Breast epithelium (tissue), 4 donors: ENCODE results near the gene SLC37A1. TPM values are rescaled to one million over a fixed set of nuclear protein-coding genes. Genes with fewer than 3 reads are reported as not detected.

ENCODE experiments used
- DNase-seq, 2 donors: peaks; one replicate each; pipeline ENCODE4 v3.0.0-alpha.2; 2019; ENCODE audit warnings: low spot score in 2 of 2
- H3K27ac ChIP-seq, 2 donors: fragments of 200-600 bp; sonication (generic) in 1 of 2; one replicate each; pipeline ENCODE4 v1.5.1; 2016 to 2019; ENCODE audit warnings: mild to moderate bottlenecking in 1 of 2
- H3K27me3 ChIP-seq, 2 donors: fragments of 200-600 bp; sonication (generic) in 1 of 2; one replicate each; pipeline versions ENCODE4 v1.5.1 to v1.6.0; 2017 to 2019; ENCODE audit warnings: control low read depth in 1 of 2, mild to moderate bottlenecking in 1 of 2
- H3K36me3 ChIP-seq: fragments of 200-600 bp; one replicate; pipeline ENCODE4 v1.5.1; 2019
- H3K4me1 ChIP-seq, 2 donors: fragments of 200-600 bp; sonication (generic); one replicate each; pipeline ENCODE4 v1.5.1; 2016 to 2019; ENCODE audit warnings: control low read depth in 1 of 2
- H3K4me3 ChIP-seq, 3 donors: fragments of 200-600 bp; sonication (generic); 1 replicate in 2 of 3; 2 replicates in 1 of 3; pipeline ENCODE4 v1.5.1; 2016 to 2019; ENCODE audit warnings: mild to moderate bottlenecking in 3 of 3, moderate library complexity in 2 of 3
- H3K9me3 ChIP-seq, 2 donors: fragments of 200-600 bp; sonication (generic) in 1 of 2; one replicate each; pipeline ENCODE4 v1.5.1; 2016 to 2019; ENCODE audit warnings: control low read depth in 1 of 2
- POLR2A ChIP-seq: fragments of 450-650 bp; IDR thresholded peaks from one replicate; pipeline ENCODE4 v1.6.1; 2016; ENCODE audit warnings: antibody characterized with exemption, mild to moderate bottlenecking, moderate library complexity
- POLR2AphosphoS5 ChIP-seq, 3 donors: sonication (generic); formaldehyde crosslinking; IDR thresholded peaks; one replicate each; pipeline ENCODE4 v1.6.1; 2017; ENCODE audit warnings: antibody characterized with exemption in 3 of 3
- intact Hi-C: fragments of 100-400 bp; cut with DNase I; formaldehyde crosslinking; loops from one replicate; pipeline ENCODE4 v1.15.1; 2023; ENCODE audit warnings: low total_unique reads
- total RNA-seq, 3 donors: library from RNA; depleted of rRNA; stranded (reverse); fragments of >200 nt; gene quantifications; one replicate each; pipeline ENCODE4 v1.1.0, GENCODE V29; 2016
- TF ChIP-seq, protein P1 (sequence below), 3 donors: fragments of 450-650 bp; IDR thresholded peaks; one replicate each; pipeline ENCODE4 v1.5.1; 2016 to 2017; ENCODE audit warnings: antibody characterized with exemption in 3 of 3, mild to moderate bottlenecking in 3 of 3, moderate library complexity in 3 of 3

Gene SLC37A1
- total RNA-seq, 3 donors from 2014 or later: 7.5 to 18.4 (median 18.4) TPM

DNA sequence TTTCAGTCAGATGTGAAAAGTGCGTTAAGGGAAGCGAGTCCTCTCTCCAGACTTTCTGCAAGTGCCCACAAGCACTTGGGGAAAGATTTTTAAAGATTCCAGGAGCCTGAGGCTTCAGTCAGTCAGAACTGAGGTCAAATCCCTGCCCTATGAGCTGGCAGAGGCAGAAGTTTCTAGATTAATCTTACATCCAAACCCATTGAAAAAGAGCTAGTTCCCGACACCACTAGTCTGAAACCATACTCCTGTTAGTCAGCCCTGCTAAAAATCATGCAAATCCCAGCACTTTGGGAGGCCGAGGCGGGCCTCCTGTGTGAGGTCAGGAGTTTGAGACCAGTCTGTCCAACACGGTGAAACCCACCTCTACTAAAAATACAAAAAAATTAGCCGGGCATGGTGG lies 38.6 kb upstream of the SLC37A1 start:
- intact Hi-C loops: no loop called here
- no peaks in the 10 kb centered on the region for H3K9me3 ChIP-seq
- H3K27ac ChIP-seq: no peak overlapping the region
- no peaks in the 10 kb centered on the region for H3K27me3 ChIP-seq
- no peak for DNase-seq
- H3K4me3 ChIP-seq: no peak overlapping the region
- H3K36me3 ChIP-seq: no peaks in the 10 kb centered on the region
- TF ChIP-seq, protein P1, sequence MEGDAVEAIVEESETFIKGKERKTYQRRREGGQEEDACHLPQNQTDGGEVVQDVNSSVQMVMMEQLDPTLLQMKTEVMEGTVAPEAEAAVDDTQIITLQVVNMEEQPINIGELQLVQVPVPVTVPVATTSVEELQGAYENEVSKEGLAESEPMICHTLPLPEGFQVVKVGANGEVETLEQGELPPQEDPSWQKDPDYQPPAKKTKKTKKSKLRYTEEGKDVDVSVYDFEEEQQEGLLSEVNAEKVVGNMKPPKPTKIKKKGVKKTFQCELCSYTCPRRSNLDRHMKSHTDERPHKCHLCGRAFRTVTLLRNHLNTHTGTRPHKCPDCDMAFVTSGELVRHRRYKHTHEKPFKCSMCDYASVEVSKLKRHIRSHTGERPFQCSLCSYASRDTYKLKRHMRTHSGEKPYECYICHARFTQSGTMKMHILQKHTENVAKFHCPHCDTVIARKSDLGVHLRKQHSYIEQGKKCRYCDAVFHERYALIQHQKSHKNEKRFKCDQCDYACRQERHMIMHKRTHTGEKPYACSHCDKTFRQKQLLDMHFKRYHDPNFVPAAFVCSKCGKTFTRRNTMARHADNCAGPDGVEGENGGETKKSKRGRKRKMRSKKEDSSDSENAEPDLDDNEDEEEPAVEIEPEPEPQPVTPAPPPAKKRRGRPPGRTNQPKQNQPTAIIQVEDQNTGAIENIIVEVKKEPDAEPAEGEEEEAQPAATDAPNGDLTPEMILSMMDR (IDR thresholded peaks at IDR 0.05): no peak
- no peak for TF ChIP-seq POLR2AphosphoS5 (IDR thresholded peaks at IDR 0.05)
- no peak for TF ChIP-seq POLR2A
- no peaks in the 10 kb centered on the region for H3K4me1 ChIP-seq

DNA sequence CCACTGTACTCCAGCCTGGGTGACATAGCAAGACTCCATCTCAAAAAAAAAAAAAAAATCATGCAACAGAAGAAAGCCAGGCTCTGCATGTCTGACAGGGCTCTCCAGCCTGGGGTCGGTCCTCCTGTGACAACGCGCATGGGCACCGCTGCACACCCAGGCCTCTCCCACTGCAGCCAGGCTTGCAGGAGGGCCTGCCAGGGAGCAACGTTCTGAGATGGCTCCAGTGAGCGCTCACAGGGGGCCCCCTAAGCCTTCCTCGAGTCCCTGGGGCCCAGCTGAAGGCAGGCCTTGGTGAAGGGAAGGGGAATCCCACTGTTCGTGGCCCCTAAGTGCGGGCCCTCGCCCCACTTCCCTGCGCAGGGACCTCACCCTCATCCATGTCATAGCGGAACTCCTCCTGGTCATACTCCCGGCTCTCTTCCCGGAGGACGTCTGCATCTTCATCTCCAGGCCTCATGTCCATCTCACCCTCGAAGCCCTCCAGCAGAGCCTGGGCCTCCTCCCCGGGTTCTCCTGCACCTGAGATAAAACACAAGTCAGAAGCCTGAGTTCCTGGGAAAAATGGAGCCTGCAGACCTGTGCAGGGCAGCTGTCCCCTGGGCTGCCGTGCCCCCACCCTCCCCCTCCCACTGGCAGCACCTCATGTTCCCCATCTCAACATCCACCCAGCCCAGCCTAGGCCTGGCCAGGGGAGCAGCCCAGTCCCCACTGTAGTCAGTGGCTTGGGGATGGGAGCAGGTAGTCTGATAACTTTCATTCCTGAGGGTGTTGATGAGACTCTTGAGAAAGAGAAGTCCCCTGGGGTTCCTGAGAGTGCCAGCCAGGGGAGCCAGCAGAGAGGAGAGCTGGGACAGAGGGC lies 37.9 kb upstream of the SLC37A1 start:
- TF ChIP-seq, protein P1 (IDR thresholded peaks at IDR 0.05): no peak
- TF ChIP-seq POLR2A: no peak
- no peak for TF ChIP-seq POLR2AphosphoS5 (IDR thresholded peaks at IDR 0.05)
- DNase-seq: no peak
- H3K4me3 ChIP-seq: no peak overlapping the region
- H3K27me3 ChIP-seq: no peaks in the 10 kb centered on the region
- intact Hi-C loops: no loop called here
- no peaks in the 10 kb centered on the region for H3K36me3 ChIP-seq
- no peak overlapping the region for H3K27ac ChIP-seq
- H3K4me1 ChIP-seq: no peaks in the 10 kb centered on the region
- no peaks in the 10 kb centered on the region for H3K9me3 ChIP-seq

DNA sequence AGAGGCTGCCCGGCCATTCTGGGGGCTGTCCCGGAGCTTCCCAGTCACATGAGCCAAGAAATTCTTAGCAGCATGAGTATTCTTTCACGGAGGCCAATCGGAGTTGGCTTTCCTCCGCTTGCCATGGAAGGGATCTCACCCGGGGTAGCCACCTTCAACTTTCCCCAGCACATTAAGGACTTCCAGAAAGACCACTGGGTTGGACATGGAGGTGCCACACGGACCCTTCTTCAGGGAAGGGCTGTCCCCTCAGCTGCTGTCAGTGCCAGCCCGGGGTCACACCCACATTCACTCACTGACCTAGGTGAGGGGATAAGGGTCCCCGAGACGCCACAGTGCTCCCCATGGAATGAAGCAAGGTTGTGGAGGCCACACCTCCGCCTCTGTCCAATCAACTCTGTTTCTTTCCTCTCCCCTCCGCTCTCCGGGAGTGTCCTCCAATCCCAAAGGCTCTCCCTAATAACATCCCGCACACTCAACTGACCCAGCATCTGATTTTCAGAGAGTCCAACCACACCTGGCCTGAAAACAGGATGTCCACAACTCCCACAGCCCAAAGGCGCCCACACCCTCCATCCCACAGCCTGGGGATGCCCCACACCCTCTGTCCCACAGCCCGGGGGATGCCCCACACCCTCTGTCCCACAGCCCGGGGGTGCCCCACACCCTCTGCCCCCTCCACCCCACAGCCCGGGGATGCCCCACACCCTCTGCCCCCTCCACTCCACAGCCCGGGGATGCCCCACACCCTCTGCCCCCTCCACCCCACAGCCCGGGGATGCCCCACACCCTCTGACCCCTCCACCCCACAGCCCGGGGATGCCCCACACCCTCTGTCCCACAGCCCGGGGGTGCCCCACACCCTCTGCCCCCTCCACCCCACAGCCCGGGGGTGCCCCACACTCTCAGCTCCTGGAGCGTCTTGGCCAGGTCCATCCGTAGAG lies 37.0 kb upstream of the SLC37A1 start:
- Histone ChIP-seq H3K27me3 (no peaks in the 10 kb centered on the region), H3K4me1 (no peaks in the 10 kb centered on the region), H3K36me3 (no peaks in the 10 kb centered on the region), H3K4me3 (no peak overlapping the region), H3K9me3 (no peaks in the 10 kb centered on the region), H3K27ac (no peak overlapping the region)
- no peak for DNase-seq
- intact Hi-C loops: no loop called here
- TF ChIP-seq POLR2A (no peak), POLR2AphosphoS5 (IDR thresholded peaks at IDR 0.05) (no peak)
- TF ChIP-seq, protein P1 (IDR thresholded peaks at IDR 0.05): no peak

DNA sequence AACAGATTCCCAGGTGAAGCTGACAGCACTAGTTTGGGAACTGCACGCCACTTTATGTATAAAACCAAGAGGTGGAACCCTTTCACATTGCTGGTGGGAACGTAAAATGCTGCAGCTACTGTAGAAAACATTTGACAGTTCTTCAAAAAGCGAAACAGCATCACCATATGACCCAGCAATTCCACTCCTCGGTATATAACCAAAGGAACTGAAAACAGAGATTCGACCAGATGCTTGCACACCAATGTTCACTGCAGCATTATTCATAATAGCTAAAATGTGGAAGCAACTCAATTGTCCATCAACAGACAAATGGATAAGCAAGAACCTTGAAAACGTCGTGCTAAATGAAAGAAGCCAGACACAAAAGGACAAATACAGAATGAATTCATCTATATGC lies 35.1 kb upstream of the SLC37A1 start:
- Histone ChIP-seq H3K36me3 (no peaks in the 10 kb centered on the region), H3K27me3 (no peaks in the 10 kb centered on the region), H3K4me3 (no peak overlapping the region), H3K9me3 (no peaks in the 10 kb centered on the region), H3K4me1 (no peaks in the 10 kb centered on the region), H3K27ac (no peak overlapping the region)
- TF ChIP-seq POLR2AphosphoS5 (IDR thresholded peaks at IDR 0.05) (no peak), POLR2A (no peak)
- TF ChIP-seq, protein P1 (IDR thresholded peaks at IDR 0.05): no peak
- intact Hi-C loops: no loop called here
- DNase-seq: no peak
